GDM1 (cell line): ENCODE measurements around the gene SAYSD1.

Source experiments
- DNase-seq: peaks from one replicate; lab custom pipeline; 2025; lab: John Stamatoyannopoulos, UW

Gene SAYSD1

DNA sequence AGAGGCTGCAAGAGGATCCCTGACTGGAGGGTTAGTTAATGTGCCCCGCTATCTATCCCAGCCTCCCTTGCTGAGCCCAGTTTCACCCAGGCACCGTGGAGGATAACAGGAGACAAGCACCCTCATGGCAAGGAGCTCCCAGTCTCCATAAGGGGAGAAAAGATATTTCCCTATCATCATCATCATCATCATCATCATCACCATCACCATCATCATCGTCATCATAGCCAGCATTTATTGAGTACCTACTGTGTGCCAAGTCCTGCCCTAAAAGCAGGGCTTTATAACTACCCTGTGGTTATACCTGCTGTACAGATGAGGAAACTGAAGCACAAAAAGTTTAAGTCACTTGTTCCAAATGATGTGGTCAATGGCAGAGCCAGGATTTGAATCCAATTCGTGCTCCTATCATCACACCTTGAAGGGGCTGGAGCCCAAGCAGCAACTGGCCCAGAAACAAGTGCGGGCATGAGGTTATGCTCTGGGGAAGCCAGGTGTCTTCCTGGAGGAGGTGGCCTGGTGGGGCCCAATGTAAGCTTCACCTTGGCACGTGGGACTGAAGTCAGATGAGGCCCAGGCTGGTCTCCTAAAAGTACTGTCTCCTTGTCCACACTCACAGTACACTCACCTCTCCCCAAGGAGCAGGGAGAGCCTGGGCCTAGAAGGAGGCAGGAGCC, 56.4 kb downstream of the SAYSD1 start:
- no peak for DNase-seq

DNA sequence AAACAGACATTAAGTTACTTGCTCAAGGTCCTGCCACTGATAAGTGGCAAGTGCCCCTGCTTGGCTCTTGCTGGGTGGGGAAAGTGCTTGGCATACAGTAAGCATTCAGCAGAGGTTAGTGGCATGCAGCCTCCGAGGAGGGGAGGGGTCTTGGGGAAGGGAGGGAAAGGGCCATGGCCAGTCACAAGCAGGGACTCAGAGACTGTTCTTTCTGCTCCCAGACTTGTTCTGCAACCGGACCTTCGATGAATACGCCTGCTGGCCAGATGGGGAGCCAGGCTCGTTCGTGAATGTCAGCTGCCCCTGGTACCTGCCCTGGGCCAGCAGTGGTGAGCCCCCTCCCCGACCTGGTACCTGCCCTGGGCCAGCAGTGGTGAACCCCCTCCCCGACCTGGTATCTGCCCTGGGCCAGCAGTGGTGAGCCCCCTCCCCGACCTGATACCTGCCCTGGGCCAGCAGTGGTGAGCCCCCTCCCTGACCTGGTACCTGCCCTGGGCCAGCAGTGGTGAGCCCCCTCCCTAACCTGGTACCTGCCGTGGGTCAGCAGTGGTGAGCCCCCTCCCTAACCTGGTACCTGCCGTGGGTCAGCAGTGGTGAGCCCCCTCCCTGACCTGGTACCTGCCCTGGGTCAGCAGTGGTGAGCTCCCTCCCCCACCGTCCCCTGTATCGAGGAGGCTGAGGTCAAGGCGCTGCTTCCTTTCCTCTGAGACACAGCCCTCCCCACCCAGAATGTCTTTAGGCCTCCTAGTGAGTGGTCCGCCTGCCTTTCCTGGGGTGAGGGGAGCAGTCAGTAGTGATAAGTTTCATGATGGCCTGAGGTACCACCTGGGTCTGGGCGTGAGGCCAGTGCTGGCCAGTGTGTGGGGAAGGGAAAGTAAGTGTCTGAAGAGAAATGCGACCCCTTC, 57.5 kb downstream of the SAYSD1 start:
- DNase-seq: no peak

- no peak for DNase-seq
These were observed 58.3 kb downstream of the SAYSD1 start for GRCh38 chr6:39056681-39057080.

DNA sequence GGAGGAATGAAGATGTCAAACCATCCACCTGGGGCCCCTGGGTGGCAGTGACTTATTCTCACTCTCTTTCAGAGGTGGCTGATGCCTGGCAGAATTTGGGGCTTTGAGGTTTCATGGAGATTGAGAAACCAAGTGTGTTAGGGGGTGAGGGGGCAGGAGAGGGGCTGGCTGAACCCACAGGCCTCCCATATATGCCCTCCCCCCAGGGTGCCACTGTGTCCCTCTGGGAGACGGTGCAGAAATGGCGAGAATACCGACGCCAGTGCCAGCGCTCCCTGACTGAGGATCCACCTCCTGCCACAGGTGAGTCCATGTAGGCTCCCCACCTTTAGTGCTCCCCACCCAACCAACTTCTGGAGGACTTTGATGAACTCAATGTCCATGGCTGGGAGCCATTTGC, 58.8 kb downstream of the SAYSD1 start:
- DNase-seq: no peak

DNA sequence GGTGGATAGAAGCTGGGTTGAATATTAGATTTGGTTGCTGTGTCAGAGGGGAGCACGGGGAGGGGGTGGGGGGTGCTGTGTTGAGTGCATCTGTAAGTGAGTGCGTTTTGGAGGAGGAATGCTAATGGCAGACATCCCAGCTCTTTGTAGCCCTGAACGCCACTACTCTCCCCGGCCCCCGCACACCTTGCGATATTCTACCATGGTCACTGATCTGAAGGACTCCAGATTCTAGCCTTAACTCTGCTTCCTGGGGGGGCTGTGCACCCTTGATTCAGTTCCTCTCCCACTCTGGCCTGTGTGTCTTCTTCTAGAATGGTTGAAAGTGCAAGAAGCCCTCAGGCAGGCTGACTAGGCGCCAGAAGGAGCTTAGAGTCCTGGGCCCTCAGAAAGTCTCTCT, 59.3 kb downstream of the SAYSD1 start:
- DNase-seq: no peak

DNA sequence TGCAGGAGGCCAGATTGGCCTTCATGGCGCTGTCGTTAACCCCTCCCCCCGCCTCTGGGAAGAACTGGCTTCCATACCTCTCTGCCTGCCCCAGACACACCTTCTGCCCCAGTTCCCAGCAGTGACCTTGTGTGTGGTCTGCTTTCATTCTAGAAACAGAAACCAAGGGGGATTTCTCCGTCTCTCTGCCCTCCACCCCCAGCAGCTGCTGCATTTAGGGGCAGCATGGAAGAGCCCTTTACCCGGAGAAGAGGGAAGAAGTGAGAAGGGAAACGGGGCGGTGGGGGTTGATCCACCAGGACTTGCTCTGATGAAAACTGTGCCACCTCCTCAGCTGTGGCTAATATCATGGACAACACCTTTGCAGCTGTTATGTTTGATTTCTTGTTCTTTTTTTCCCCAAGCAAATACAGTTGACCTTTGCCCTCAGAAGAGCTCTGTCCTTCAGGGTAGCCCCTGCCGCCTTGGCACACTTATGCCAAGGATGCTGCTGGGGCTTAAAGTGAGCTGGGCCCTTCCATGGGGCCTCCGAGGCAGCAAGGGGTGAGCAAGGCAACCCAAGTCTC, 60.3 kb downstream of the SAYSD1 start:
- no peak for DNase-seq
